IgD-negative memory B cell (primary cell): Measurements from ENCODE around the gene ANKRD31. TPM values are rescaled to one million over a fixed set of nuclear protein-coding genes. Genes with fewer than 3 reads are reported as not detected.
"Not testable (repeated sequence)": the region's sequence is repeated elsewhere in the genome, so short reads cannot be mapped to it uniquely, and the experiment has no call there.

Source experiments
- H3K27ac Mint-ChIP-seq, 3 donors: one replicate each; pipeline ENCODE4 v1.8.0; 2020 to 2022; ENCODE audit warnings: mild to moderate bottlenecking in 3 of 3, mixed read lengths in 3 of 3, moderate library complexity in 1 of 3
- H3K27me3 Mint-ChIP-seq: one replicate; pipeline ENCODE4 v1.8.0; 2021; ENCODE audit warnings: mixed read lengths
- H3K36me3 Mint-ChIP-seq: one replicate; pipeline ENCODE4 v1.8.0; 2020; ENCODE audit warnings: mild to moderate bottlenecking, mixed read lengths
- H3K4me1 Mint-ChIP-seq, 3 donors: one replicate each; pipeline ENCODE4 v1.8.0; 2020 to 2022; ENCODE audit warnings: mixed read lengths in 3 of 3, mild to moderate bottlenecking in 1 of 3
- H3K4me3 Mint-ChIP-seq, 4 donors: one replicate each; pipeline ENCODE4 v1.8.0; 2020 to 2022; ENCODE audit warnings: mild to moderate bottlenecking in 4 of 4, mixed read lengths in 4 of 4, moderate library complexity in 3 of 4
- H3K9me3 Mint-ChIP-seq, 3 donors: one replicate each; pipeline ENCODE4 v1.8.0; 2020 to 2021; ENCODE audit warnings: mixed read lengths in 3 of 3, mild to moderate bottlenecking in 1 of 3
- polyA plus RNA-seq: library from polyadenylated mRNA; unstranded; fragments of 300-500 nt; fragmentation: Illumina TruSeq; gene quantifications from one replicate; pipeline ENCODE4 v1.2.3, GENCODE V29; 2021

ANKRD31 gene, protein sequence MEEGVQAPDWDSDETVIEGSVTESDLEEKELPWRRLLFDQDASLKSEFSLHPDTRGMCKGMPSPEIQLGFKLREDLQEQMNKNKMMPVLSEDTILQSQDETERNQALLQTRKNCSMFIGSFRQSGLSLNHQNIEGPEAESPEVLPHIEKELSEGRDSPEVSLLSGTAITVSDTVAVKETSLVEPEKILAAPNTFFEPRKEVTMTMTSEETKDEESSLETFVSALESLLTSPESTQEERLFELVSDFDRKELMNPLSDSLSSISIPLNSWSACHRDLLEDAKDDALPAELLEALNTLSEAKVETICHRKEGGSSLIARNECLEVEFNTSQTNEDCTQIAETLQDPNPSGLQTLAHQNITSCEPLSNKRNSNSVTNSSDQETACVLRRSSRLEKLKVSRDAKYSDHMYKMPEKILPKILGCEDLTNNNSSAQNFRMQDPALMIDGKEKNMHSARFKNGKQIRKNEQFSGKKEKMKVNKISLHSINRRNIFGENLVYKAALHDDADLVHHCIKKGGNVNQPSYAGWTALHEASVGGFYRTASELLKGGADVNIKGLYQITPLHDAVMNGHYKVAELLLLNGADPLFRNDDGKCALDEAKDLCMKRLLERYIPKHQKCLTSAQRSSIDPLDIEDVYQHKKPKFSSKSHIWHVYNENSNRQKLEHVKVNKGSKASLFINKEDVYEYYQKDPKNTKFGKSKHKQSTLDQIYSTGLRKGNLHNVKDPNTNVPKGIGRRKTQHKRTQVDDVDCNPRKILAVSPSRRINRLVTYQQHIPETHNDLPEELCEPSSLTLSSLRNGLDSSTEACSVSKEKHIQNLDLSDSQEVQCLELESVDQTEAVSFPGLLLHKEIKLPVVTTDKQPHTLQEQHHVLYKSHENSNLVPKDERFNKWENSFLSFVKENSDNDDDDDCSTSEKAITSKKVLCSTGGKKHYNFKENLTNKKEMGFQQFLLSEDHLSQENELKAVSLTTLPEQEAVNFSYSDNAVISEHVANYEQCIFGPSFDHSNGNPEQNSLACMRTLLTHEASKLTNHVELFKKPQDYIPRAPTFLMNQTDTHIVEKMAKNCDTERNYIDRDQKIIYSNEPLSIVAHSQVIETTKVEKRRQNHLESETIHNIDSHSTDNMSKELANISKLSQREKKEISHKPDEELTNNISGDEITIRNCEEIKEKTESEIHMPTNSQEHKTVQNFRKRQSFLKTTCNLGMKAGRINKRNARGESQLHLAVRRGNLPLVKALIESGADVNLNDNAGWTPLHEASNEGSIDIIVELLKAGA (N-terminal part only)
- polyA plus RNA-seq = 0.10 TPM

DNA sequence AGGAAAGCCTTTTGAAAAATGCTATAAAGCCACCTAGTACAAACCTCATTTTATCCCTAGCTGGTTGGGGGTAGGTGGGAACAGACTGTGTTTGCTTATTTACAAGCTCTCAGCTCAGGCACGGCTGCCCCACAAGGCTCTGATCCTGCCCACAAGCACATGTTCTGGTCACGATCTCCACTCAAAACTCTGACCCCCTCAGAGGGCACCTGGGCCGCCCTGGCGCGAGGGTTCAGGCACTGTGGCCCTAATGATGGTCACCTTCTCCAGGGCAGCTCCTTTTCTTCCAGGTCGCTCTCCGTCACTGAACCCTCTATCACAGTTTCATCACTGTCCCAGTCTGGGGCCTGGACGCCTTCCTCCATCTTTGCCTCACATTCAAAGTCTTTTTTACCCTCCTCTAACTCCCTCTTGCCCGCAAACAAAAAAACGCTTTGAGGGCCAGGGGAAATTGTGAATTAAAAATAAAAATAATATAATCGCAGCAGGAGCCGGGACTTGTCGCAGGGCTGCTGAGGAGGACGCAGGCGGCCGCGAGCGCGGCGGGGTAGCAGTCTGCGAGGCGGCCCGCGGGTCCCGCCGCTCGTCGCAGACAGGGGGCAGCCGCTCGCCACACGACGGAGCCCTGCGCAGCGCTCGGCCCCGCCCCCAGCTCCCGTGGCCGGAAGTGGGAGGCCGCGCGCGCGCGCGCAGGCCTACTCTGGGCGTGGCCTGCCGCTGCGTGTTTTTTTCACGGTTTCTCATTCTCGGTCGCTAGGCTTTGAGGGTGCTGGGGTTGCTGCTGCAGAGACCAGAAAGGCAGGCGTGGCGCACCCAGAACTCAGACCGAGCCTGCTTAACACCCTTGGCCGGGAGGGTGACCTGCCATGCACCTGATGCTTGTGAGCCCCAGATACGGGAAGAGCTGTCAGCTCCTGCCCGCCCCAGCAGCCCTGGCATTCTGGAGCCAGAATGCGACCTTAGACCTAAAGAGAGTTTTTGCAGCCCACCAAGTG is at the start of gene ANKRD31:
TSS of gene ANKRD31 (minus strand) at position 557 of the 995 bp plus-strand sequence. CDS start at position 365, 192 bp downstream.
- Mint-ChIP-seq H3K4me1 (peaks cover 4 to 7% (median 6%) of the 10 kb centered on the region in 3 donors), H3K9me3 (no peaks in the 10 kb centered on the region), H3K27me3 (no peaks in the 10 kb centered on the region), H3K4me3 (peak within 1 kb of the TSS; percentile 93 to 95 (median 94)), H3K36me3 (peaks cover 2% of the 10 kb centered on the region), H3K27ac (peak within 1 kb of the TSS; percentile 45 to 91 (median 87))

DNA sequence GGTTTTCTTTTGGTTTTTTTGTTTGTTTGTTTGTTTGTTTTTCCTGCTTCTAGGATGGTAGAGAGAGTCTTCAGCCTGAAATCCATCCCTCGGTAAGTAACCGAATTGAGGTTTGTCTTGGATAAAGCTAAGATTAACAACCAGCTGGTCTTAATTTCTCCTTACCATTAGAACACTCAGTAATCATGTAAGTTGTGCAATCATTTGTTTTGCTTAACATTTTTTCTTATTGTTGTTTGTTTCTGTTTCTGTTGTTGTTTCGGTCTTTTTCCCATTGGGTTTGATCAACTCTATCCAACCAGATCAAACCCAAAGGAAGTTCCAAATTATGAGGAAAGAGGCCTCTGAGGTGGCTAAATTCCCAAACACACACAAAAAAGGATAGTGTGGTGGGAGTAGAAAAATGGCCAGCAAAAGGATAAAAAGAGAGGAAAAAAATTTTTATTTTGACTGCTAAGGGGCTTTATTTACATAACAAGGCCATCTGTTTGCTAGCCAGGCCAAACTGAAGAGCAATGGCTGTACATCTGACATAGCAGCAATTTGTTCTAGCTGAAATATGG is 49.6 kb upstream of the ANKRD31 start:
- no peak overlapping the region for H3K4me3 Mint-ChIP-seq

DNA sequence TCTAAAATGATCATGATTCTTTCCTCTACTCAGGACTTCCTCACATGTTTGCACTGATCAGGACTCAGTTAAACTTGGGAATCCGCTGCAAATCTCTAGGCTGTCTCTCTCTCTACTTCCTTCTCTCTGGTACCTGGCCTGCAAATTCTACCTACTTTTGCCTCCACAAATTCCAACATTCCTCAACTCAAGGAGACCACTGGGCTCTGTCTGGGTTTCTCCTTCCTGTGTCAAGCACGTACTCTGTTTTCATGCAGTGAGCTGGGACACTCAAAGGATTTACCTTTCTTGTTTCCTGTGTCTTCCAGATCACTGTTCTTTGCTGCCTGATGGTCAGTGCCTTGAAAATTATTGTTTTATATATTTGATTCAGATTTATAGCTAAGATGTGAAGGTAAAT is 45.9 kb upstream of the ANKRD31 start:
- Mint-ChIP-seq H3K9me3 (no peaks in the 10 kb centered on the region), H3K27ac (no peak overlapping the region), H3K4me3 (no peak overlapping the region)

More for the DNA sequence above, 49.6 kb upstream of the ANKRD31 start:
- Mint-ChIP-seq H3K9me3 (peaks cover 0 to 2% (median 0%) of the 10 kb centered on the region in 3 donors), H3K4me1 (no peaks in the 10 kb centered on the region), H3K27ac (no peak overlapping the region), H3K36me3 (peaks cover 1% of the 10 kb centered on the region), H3K27me3 (peaks cover 3% of the 10 kb centered on the region)

DNA sequence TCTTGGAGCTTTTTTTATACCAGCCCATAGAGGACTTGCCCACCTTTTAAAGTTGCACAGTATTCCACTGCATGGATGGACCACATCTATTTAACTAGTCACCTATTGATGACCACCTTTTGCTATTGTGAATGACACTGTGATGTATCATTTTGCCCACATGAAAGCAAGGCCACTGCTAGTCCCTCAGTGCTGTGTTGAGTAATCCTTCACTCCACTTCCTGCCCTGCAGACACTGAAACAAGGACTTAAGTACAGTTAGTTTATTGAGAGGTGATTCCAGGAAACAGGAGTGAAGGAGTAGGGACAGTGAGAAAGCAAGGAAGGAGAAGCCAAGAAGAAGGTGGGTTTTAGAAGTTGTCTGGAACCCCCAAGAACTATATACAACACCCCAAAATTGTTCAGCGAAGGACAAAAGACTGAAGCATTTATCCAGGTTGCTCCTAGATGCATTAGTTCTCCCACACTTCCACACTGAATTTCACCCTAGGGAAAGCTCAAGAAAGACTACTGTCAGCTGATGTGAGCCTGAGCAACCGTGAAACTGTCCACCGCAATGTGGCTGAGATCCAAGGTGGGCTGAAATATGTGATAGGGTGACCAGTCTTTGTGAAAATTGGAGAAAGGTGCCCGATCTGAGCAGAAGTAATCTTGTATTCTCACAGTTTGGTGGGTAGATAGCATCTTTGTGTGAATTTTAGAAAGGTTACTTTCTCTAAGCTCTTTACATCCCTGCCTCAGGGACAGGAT is 45.2 kb upstream of the ANKRD31 start:
- no peaks in the 10 kb centered on the region for H3K4me1 Mint-ChIP-seq
- no peak overlapping the region for H3K4me3 Mint-ChIP-seq
- H3K27ac Mint-ChIP-seq = no peak overlapping the region
- no peaks in the 10 kb centered on the region for H3K9me3 Mint-ChIP-seq
- no peaks in the 10 kb centered on the region for H3K36me3 Mint-ChIP-seq
- peaks cover 4% of the 10 kb centered on the region for H3K27me3 Mint-ChIP-seq

More for the DNA sequence above, 45.9 kb upstream of the ANKRD31 start:
- no peaks in the 10 kb centered on the region for H3K4me1 Mint-ChIP-seq
- H3K36me3 Mint-ChIP-seq = no peaks in the 10 kb centered on the region
- H3K27me3 Mint-ChIP-seq = peaks cover 4% of the 10 kb centered on the region

DNA sequence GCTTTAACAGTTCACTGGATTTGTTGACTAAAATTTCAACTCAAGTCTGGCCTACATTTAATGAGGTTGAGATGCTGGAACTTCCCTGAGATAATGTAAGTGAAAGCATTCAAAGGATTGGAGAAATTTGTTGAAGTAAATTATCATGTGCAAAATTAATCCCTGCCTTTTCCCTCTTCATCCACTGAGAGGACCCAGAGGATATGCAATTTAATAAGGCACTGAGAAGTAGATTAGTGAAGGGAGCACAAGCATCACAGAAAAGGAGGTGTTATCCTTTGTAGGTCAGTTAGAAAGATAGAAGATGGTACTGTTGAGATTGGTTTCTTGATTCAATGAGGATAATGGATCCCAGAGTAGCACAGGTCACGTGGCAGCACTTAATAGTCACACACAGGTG is 42.6 kb upstream of the ANKRD31 start:
- Mint-ChIP-seq H3K9me3 (no peaks in the 10 kb centered on the region), H3K27ac (no peak overlapping the region), H3K4me3 (no peak overlapping the region)

DNA sequence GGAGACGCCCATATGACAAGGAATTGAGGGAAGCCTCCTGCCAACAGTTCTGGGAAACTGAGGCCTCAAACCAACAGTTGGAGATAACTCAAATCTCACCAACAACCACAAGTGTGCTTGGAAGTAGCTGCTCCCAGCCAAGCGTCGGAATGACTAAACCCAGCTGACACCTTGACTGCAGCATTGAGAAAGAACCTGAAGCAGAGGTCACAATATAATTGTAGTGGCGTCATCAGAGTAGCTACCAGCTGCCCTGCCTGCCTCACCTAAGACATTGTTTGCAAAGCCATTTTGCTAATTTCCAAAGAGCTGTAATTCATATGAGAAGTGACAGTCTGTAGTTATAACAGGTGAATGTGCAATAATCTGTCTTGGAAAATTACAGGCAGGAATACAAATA is 40.8 kb upstream of the ANKRD31 start:
- H3K27me3 Mint-ChIP-seq = peaks cover 4% of the 10 kb centered on the region
- H3K9me3 Mint-ChIP-seq = peaks cover 2 to 8% (median 5%) of the 10 kb centered on the region in 3 donors
- no peaks in the 10 kb centered on the region for H3K4me1 Mint-ChIP-seq
- no peak overlapping the region for H3K27ac Mint-ChIP-seq
- no peaks in the 10 kb centered on the region for H3K36me3 Mint-ChIP-seq
- H3K4me3 Mint-ChIP-seq = no peak overlapping the region

More for the DNA sequence above, 42.6 kb upstream of the ANKRD31 start:
- Mint-ChIP-seq H3K27me3 (peaks cover 4% of the 10 kb centered on the region), H3K36me3 (no peaks in the 10 kb centered on the region), H3K4me1 (no peaks in the 10 kb centered on the region)

DNA sequence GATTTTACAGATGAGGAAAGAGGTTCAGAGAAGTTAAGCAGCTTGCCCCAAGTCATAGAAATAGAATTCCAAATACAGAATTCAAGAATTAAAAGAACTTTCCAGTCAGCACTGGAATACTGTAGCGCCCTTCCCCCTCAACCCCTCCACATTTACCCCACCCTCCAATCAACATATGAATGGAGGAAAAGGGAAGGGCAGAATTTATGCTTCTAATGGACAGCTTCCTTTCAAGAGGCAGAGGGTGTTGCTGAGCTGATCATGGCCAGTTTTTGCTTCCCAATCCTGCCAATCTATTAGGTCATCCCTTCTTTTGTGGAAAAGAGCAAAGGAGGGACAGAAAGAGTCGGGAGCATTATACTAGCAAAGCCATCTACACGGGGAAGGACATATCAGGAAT is 39.1 kb upstream of the ANKRD31 start:
- Mint-ChIP-seq H3K27ac (no peak overlapping the region), H3K4me1 (no peaks in the 10 kb centered on the region), H3K4me3 (no peak overlapping the region), H3K9me3 (peaks cover 2 to 8% (median 5%) of the 10 kb centered on the region in 3 donors), H3K27me3 (peaks cover 4% of the 10 kb centered on the region), H3K36me3 (no peaks in the 10 kb centered on the region)

DNA sequence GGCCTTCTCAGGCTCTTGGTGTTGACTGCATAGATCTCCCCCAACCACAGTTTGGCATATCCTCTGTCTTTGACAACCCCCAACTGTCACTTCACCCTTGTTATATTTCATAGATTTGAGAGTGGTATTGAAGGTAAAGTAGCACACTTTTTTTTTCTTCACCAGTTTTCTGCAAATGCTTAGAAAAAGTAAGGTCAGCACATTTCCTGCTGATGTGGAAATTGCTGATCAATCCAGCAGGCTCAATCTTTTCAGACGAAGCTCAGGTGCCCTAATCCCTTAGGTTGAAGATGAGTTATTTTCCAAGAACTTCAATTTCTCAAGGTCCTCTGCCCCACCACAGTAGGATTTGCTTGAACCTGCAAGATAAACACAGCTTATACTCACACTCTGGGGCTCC is 38.5 kb upstream of the ANKRD31 start:
- Mint-ChIP-seq H3K36me3 (no peaks in the 10 kb centered on the region), H3K4me3 (no peak overlapping the region), H3K27me3 (peaks cover 4% of the 10 kb centered on the region), H3K4me1 (no peaks in the 10 kb centered on the region), H3K27ac (no peak overlapping the region), H3K9me3 (peaks cover 2 to 8% (median 5%) of the 10 kb centered on the region in 3 donors)

DNA sequence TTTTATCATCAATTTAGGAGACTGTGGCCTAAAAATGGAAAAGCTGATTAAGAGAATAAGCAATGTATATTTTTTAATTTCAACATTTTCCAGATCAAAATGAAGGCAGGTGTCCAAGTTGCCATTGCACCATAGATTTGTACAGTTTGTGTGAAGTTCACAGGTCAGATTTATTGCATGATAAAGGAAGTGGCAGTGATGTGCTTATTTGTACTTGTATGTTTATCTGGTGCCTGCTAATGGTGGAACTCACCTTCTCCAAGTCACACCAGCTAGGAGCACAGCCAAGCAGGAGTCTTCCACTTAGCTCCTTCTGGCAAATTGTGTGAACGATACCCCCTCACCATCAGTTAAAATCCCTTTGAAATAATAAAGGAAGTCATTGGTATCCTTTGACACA is 37.8 kb upstream of the ANKRD31 start:
- H3K4me3 Mint-ChIP-seq = no peak overlapping the region
- H3K9me3 Mint-ChIP-seq = peaks cover 2 to 8% (median 5%) of the 10 kb centered on the region in 3 donors
- H3K27me3 Mint-ChIP-seq = peaks cover 4% of the 10 kb centered on the region
- no peak overlapping the region for H3K27ac Mint-ChIP-seq
- no peaks in the 10 kb centered on the region for H3K4me1 Mint-ChIP-seq
- H3K36me3 Mint-ChIP-seq = no peaks in the 10 kb centered on the region

DNA sequence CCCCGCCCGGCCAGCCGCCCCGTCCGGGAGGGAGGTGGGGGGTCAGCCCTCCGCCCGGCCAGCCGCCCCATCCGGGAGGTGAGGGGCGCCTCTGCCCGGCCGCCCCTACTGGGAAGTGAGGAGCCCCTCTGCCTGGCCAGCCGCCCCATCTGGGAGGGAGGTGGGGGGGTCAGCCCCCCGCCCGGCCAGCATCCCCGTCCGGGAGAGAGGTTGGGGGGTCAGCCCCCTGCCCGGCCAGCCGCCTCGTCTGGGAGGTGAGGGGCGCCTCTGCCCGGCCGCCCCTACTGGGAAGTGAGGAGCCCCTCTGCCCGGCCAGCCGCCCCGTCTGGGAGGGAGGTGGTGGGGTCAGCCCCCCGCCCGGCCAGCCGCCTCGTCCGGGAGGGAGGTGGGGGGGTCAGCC is 33.9 kb upstream of the ANKRD31 start:
- not testable (repeated sequence) for H3K27ac Mint-ChIP-seq, H3K27me3 Mint-ChIP-seq, H3K4me3 Mint-ChIP-seq, H3K9me3 Mint-ChIP-seq, H3K36me3 Mint-ChIP-seq, H3K4me1 Mint-ChIP-seq

DNA sequence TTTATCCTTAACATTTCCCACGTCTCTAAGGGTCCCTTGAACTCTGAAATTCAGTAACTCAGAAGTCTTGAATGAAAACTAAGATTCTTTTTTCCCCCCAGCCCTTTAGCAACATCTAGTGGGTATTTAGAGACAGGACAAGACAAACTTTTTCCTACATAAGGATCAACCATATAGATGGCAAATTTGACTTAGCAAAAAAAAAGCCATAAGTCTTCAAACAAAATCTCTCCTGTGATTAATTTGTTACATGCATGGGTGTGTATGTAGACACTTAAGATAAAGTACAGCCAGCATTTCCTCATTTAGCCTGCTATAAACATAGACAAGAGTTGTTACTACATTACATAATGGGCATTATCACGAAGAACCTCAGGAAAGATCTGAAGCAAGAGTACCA is 29.1 kb upstream of the ANKRD31 start:
- H3K36me3 Mint-ChIP-seq = no peaks in the 10 kb centered on the region
- H3K4me3 Mint-ChIP-seq = no peak overlapping the region
- peaks cover 9% of the 10 kb centered on the region for H3K27me3 Mint-ChIP-seq
- H3K4me1 Mint-ChIP-seq = no peaks in the 10 kb centered on the region
- no peak overlapping the region for H3K27ac Mint-ChIP-seq
- H3K9me3 Mint-ChIP-seq = peaks cover 0 to 1% (median 0%) of the 10 kb centered on the region in 3 donors

DNA sequence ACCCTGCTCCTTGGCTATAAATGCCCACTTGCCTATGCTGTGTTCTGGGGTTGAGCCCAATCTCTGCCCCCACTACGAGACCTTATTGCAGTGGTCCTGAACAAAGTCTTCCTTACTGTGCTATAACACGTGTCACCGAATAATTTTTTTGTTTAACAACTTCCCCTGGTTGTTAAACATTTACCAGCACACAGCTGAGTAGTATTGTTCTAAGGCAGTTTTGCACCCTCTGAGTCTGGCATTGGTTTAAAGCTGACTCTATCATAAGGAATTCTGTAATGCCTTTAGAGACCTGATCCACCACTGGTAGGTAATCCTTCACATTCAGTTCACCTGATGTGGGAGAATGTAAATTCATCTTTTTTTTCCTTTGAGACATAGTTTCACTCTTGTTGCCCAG is 25.6 kb upstream of the ANKRD31 start:
- H3K27me3 Mint-ChIP-seq = peaks cover 12% of the 10 kb centered on the region
- no peak overlapping the region for H3K27ac Mint-ChIP-seq
- no peaks in the 10 kb centered on the region for H3K4me1 Mint-ChIP-seq
- H3K4me3 Mint-ChIP-seq = no peak overlapping the region
- no peaks in the 10 kb centered on the region for H3K36me3 Mint-ChIP-seq
- no peaks in the 10 kb centered on the region for H3K9me3 Mint-ChIP-seq

DNA sequence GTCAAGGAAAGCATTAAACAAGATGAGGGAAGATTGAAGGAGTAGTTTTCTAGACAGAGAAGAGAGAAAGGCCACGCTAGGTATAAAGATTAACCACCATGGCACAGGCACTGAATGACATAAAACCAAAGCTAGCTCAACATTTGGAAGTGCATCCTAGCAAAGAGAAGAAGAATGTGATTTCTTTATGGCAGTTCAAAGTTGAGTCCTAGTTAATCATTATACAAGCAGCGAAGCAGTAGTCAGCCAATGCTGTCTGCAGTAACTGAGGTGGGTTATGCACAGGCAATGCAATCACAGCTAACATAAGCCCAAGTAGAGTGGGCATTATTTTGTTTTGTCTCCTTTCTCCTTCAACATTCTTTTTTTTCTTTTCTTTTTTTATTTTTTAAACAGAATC is 24.0 kb upstream of the ANKRD31 start:
- Mint-ChIP-seq H3K4me1 (no peaks in the 10 kb centered on the region), H3K27me3 (peaks cover 20% of the 10 kb centered on the region), H3K27ac (no peak overlapping the region), H3K4me3 (no peak overlapping the region), H3K36me3 (no peaks in the 10 kb centered on the region), H3K9me3 (peaks cover 6 to 7% (median 7%) of the 10 kb centered on the region in 3 donors)
